Stimulated activated CD4-positive, alpha-beta T cell treated with anti-CD3 and anti-CD28 coated beads, Interleukin-4, amount 100 ng/mL, for 4 hours (primary cell): ENCODE data around the gene RIF1.

Experiments used
- DNase-seq, 2 experiments: peaks; one replicate each; pipeline ENCODE4 v3.0.0-alpha.2; 2020

The RIF1 gene

GRCh38 chr2:151522556-151522955, 112.9 kb downstream of the RIF1 start:
- no peak for DNase-seq

- no peak for DNase-seq
Observed at GRCh38 chr2:151523850-151524249, 114.1 kb downstream of the RIF1 start.

GRCh38 chr2:151525821-151526373, 116.2 kb downstream of the RIF1 start:
- no peak for DNase-seq

GRCh38 chr2:151526572-151527090, 116.9 kb downstream of the RIF1 start:
- no peak for DNase-seq
